ENCODE measurements around the gene KRTAP10-12.
"Not testable (repeated sequence)": the region's sequence is repeated elsewhere in the genome, so short reads cannot be mapped to it uniquely, and the experiment has no call there.

The KRTAP10-12 gene

GRCh38 chr21:44670642-44671432 is 26.1 kb upstream of the KRTAP10-12 start:
- no peak for DNase-seq (ENCODE audit: low spot score)

- no peak for DNase-seq (ENCODE audit: low spot score)
Observed at GRCh38 chr21:44671911-44672310, 25.1 kb upstream of the KRTAP10-12 start.

GRCh38 chr21:44677881-44678280 is 19.1 kb upstream of the KRTAP10-12 start:
- no peak for DNase-seq (ENCODE audit: low spot score)

GRCh38 chr21:44681152-44681551 is 15.8 kb upstream of the KRTAP10-12 start:
- DNase-seq (ENCODE audit: low spot score): no peak

GRCh38 chr21:44681861-44682579 is 15.0 kb upstream of the KRTAP10-12 start, which contains the start of gene KRTAP12-1:
Gene KRTAP12-1 (minus strand): TSS chr21:44682163. CDS start chr21:44682123, 40 bp downstream.
- no peak for DNase-seq (ENCODE audit: low spot score)

GRCh38 chr21:44682580-44683151 is 14.3 kb upstream of the KRTAP10-12 start:
- DNase-seq (ENCODE audit: low spot score): no peak

- DNase-seq (ENCODE audit: low spot score): no peak
Observed at GRCh38 chr21:44684077-44684476, 12.9 kb upstream of the KRTAP10-12 start.

GRCh38 chr21:44684483-44684882 is 12.5 kb upstream of the KRTAP10-12 start:
- no peak for DNase-seq (ENCODE audit: low spot score)

- DNase-seq (ENCODE audit: low spot score): not testable (repeated sequence)
Observed at GRCh38 chr21:44685050-44685449, 11.9 kb upstream of the KRTAP10-12 start.

GRCh38 chr21:44686000-44686781 is 10.8 kb upstream of the KRTAP10-12 start:
- peak; percentile 71 for DNase-seq (ENCODE audit: low spot score)

- no peak for DNase-seq (ENCODE audit: low spot score)
Observed at GRCh38 chr21:44686843-44687561, 10.0 kb upstream of the KRTAP10-12 start.

- DNase-seq (ENCODE audit: low spot score): no peak
Observed at GRCh38 chr21:44687671-44688070, 9.3 kb upstream of the KRTAP10-12 start.

GRCh38 chr21:44689740-44690139 is 7.2 kb upstream of the KRTAP10-12 start:
- DNase-seq (ENCODE audit: low spot score): not testable (repeated sequence)

- DNase-seq (ENCODE audit: low spot score): no peak
Observed at GRCh38 chr21:44691686-44692085, 5.3 kb upstream of the KRTAP10-12 start.

- no peak for DNase-seq (ENCODE audit: low spot score)
Observed at GRCh38 chr21:44692798-44693512, 4.0 kb upstream of the KRTAP10-12 start.

- DNase-seq (ENCODE audit: low spot score): no peak
Observed at GRCh38 chr21:44694776-44695175, 2.2 kb upstream of the KRTAP10-12 start.

- DNase-seq (ENCODE audit: low spot score): no peak
Observed at GRCh38 chr21:44695184-44695583, 1.8 kb upstream of the KRTAP10-12 start.

- no peak for DNase-seq (ENCODE audit: low spot score)
Observed at GRCh38 chr21:44695641-44696040, 1.3 kb upstream of the KRTAP10-12 start.

GRCh38 chr21:44696572-44696971 is 400 bp upstream of the KRTAP10-12 start:
- no peak for DNase-seq (ENCODE audit: low spot score)

GRCh38 chr21:44697811-44698734 is 1.1 kb downstream of the KRTAP10-12 start:
- DNase-seq (ENCODE audit: low spot score): peak; percentile 70

All from ecto neural progenitor cell (in vitro differentiated cells).